Astrocyte (in vitro differentiated cells and primary cell): ENCODE measurements around the gene SCAMP4. TPM values are rescaled to one million over a fixed set of nuclear protein-coding genes. Genes with fewer than 3 reads are reported as not detected.
"Not testable (repeated sequence)": the region's sequence is repeated elsewhere in the genome, so short reads cannot be mapped to it uniquely, and the experiment has no call there.

Experiments
- DNase-seq: peaks from one replicate; pipeline ENCODE4 v3.0.0-alpha.2; 2010; ENCODE audit warnings: low read depth
- FAIRE-seq: peaks from 2 replicates; lab custom pipeline; 2011; peaks lifted over from hg19 to GRCh38; lab: Jason Lieb, UNC
- H2AFZ ChIP-seq: 2 replicates; pipeline ENCODE4 v1.6.0; 2012; ENCODE audit warnings: low read depth, low read length, inconsistent platforms
- H3K27ac ChIP-seq: 2 replicates; pipeline ENCODE4 v1.5.1; 2011; ENCODE audit warnings: low read depth, low read length, inconsistent platforms
- H3K27me3 ChIP-seq: 2 replicates; pipeline ENCODE4 v1.6.0; 2011; ENCODE audit warnings: low read length, inconsistent platforms; ENCODE audit not compliant: insufficient read depth
- H3K36me3 ChIP-seq: 2 replicates; pipeline ENCODE4 v1.5.1; 2011; ENCODE audit warnings: low read length, inconsistent platforms; ENCODE audit not compliant: insufficient read depth
- H3K4me1 ChIP-seq: 2 replicates; pipeline ENCODE4 v1.5.1; 2011; ENCODE audit warnings: low read length, inconsistent platforms; ENCODE audit not compliant: insufficient read depth
- H3K4me2 ChIP-seq: 2 replicates; pipeline ENCODE4 v1.6.0; 2012; ENCODE audit warnings: low read length, inconsistent platforms
- H3K4me3 ChIP-seq: 2 replicates; pipeline ENCODE4 v1.5.1; 2011; ENCODE audit warnings: low read depth, mild to moderate bottlenecking, low read length, inconsistent platforms; ENCODE audit not compliant: insufficient read depth
- H3K79me2 ChIP-seq: 2 replicates; pipeline ENCODE4 v1.6.0; 2012; ENCODE audit warnings: mild to moderate bottlenecking, low read length, inconsistent platforms; ENCODE audit not compliant: insufficient read depth
- H3K9ac ChIP-seq: 2 replicates; pipeline ENCODE4 v1.6.0; 2012; ENCODE audit warnings: mild to moderate bottlenecking, low read length, inconsistent platforms
- H3K9me3 ChIP-seq: 2 replicates; pipeline ENCODE4 v1.5.1; 2012; ENCODE audit warnings: low read depth, mild to moderate bottlenecking, low read length, inconsistent platforms; ENCODE audit not compliant: insufficient read depth
- H4K20me1 ChIP-seq: 2 replicates; pipeline ENCODE4 v1.6.0; 2012; ENCODE audit warnings: low read length, inconsistent platforms; ENCODE audit not compliant: insufficient read depth
- H3K27ac Mint-ChIP-seq: one replicate; pipeline ENCODE4 v1.8.0; 2021; ENCODE audit warnings: mild to moderate bottlenecking, mixed read lengths; ENCODE audit not compliant: unreplicated experiment
- H3K27me3 Mint-ChIP-seq: one replicate; pipeline ENCODE4 v1.8.0; 2021; ENCODE audit warnings: low read depth, mixed read lengths; ENCODE audit not compliant: unreplicated experiment
- H3K36me3 Mint-ChIP-seq: one replicate; pipeline ENCODE4 v1.8.0; 2021; ENCODE audit warnings: low read depth, mixed read lengths; ENCODE audit not compliant: unreplicated experiment
- H3K4me1 Mint-ChIP-seq: one replicate; pipeline ENCODE4 v1.8.0; 2021; ENCODE audit warnings: low read depth, mixed read lengths; ENCODE audit not compliant: unreplicated experiment
- H3K4me3 Mint-ChIP-seq: one replicate; pipeline ENCODE4 v1.8.0; 2021; ENCODE audit warnings: mild to moderate bottlenecking, moderate library complexity, mixed read lengths; ENCODE audit not compliant: unreplicated experiment
- H3K9me3 Mint-ChIP-seq: one replicate; pipeline ENCODE4 v1.8.0; 2021; ENCODE audit warnings: mild to moderate bottlenecking, mixed read lengths; ENCODE audit not compliant: unreplicated experiment
- EZH2 ChIP-seq: IDR thresholded peaks from 2 replicates; pipeline ENCODE4 v1.6.1; 2012; ENCODE audit warnings: mild to moderate bottlenecking, low read length, inconsistent platforms; ENCODE audit not compliant: insufficient read depth
- total RNA-seq: library from RNA; stranded (reverse); gene quantifications from 2 replicates; pipeline ENCODE4 v1.2.1, GENCODE V29; 2021
- TF ChIP-seq, protein P1 (sequence below): IDR thresholded peaks from 2 replicates; pipeline ENCODE4 v1.5.1; 2011; ENCODE audit warnings: low read depth, mild to moderate bottlenecking, inconsistent platforms, low read length, moderate library complexity; ENCODE audit not compliant: insufficient read depth

The SCAMP4 gene
- total RNA-seq, 1 donor from 2014 or later = 72.2 TPM

DNA sequence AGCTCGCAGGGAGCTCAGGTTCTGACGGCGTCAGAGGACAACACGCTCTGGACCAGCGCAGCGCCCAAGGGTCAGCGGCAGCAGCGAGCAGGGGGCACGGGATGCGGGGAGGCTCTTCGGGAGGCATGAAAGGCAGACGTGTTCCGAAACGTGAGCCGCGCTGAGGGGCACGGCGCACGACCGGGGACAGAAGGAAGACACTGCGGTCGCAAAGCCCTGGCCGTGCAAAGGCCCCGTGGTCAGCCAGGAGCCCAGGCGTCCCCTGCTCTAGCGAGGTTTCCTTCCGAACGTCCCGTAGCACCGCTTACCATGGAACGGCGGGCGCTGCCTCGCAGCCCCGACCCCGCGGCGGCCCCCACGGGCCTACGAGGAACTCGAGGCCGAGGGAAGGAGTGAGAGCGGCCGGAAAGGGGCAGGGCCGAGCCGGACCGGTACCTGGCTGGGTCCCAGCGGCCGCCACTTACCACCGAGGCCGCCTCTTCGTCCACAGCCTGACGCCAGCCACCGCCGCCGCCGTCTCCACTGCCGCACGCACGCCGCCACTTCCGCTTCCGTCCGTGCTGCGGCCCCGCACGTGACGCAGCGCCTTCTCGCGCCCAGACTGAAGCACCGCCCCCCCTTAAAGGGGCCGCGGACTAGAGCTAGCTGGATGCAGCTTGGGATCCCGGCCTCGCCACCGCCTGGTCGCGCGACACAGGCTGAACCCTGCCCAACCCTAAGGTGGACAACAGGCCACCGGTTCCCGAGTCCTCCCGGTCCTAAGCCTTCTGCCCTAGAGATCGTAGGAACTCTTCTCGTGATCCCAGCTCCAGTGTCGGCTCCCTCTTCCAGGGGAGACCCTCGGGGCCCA, 29.3 kb upstream of the SCAMP4 start:
- Histone ChIP-seq H3K27ac (peak overlapping the region; percentile 90), H3K36me3 (peaks cover 2% of the 10 kb centered on the region), H3K4me3 (peak overlapping the region; percentile 90), H3K4me1 (peaks cover 25% of the 10 kb centered on the region), H3K4me2 (peak overlapping the region; percentile 90), H4K20me1 (peaks cover 40% of the 10 kb centered on the region), H3K9ac (peak overlapping the region; percentile 93), H3K79me2 (peaks cover 64% of the 10 kb centered on the region), H3K27me3 (no peaks in the 10 kb centered on the region), H2AFZ (peak overlapping the region; percentile 82), H3K9me3 (no peaks in the 10 kb centered on the region)
- TF ChIP-seq, protein P1, sequence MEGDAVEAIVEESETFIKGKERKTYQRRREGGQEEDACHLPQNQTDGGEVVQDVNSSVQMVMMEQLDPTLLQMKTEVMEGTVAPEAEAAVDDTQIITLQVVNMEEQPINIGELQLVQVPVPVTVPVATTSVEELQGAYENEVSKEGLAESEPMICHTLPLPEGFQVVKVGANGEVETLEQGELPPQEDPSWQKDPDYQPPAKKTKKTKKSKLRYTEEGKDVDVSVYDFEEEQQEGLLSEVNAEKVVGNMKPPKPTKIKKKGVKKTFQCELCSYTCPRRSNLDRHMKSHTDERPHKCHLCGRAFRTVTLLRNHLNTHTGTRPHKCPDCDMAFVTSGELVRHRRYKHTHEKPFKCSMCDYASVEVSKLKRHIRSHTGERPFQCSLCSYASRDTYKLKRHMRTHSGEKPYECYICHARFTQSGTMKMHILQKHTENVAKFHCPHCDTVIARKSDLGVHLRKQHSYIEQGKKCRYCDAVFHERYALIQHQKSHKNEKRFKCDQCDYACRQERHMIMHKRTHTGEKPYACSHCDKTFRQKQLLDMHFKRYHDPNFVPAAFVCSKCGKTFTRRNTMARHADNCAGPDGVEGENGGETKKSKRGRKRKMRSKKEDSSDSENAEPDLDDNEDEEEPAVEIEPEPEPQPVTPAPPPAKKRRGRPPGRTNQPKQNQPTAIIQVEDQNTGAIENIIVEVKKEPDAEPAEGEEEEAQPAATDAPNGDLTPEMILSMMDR = no peak
- no peak for TF ChIP-seq EZH2
- Mint-ChIP-seq H3K27ac (peak overlapping the region; percentile 90), H3K27me3 (no peaks in the 10 kb centered on the region), H3K4me1 (peaks cover 7% of the 10 kb centered on the region), H3K36me3 (no peaks in the 10 kb centered on the region), H3K4me3 (peak overlapping the region; percentile 97), H3K9me3 (no peaks in the 10 kb centered on the region)
- FAIRE-seq = no peak
- peak; percentile 69 for DNase-seq

DNA sequence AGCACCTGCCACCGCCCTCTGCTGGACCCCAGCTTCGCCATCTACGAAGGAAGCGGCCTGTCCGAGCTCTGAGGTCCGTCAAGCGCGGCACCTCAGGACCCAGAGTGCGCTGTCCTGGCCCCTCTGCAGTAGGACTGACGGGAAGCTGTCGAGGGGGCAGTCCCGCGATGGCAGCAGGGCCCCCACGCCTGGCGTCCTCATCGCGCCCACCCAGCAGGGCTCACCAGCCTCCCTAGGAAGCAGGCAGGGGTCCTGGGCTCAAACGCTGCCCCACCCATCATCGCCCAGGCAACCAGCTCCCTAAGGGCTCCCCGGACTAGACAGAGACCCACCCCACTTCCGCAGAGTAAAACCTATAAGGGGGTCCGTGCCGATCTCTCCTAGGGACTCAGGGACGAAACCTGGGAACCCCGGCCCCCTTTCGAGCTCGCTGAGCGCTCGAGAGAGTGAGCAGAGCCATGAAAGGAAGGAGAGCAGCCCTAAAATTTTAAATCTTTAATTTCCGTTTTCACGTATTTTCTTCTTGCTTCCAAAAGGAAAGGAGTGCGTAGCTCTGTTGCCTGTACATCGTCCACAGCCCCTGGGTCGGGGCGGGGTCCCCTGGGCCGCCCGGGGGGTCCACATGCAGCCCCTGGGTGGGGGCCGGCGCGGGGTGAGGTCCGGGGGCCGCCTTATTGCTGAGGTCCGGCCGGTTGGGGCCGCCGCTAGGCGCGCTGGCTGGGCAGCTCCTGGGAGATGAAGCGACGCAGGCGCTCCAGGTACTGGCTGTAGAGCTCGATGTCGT, 28.5 kb upstream of the SCAMP4 start:
- Mint-ChIP-seq H3K27ac (peak overlapping the region; percentile 72), H3K4me3 (peak overlapping the region; percentile 86)
- peak overlapping the region; percentile 82 for H2AFZ ChIP-seq
- peaks cover 59% of the 10 kb centered on the region for H3K79me2 ChIP-seq
- not testable (repeated sequence) for H3K27me3 Mint-ChIP-seq, H3K9me3 ChIP-seq, DNase-seq, H3K9me3 Mint-ChIP-seq, FAIRE-seq, H3K36me3 Mint-ChIP-seq, H3K27me3 ChIP-seq, H3K4me1 Mint-ChIP-seq, H3K36me3 ChIP-seq
- H4K20me1 ChIP-seq = peaks cover 43% of the 10 kb centered on the region
- H3K4me1 ChIP-seq = peaks cover 25% of the 10 kb centered on the region
- H3K4me3 ChIP-seq = peak overlapping the region; percentile 90
- H3K27ac ChIP-seq = peak overlapping the region; percentile 54
- peak overlapping the region; percentile 90 for H3K4me2 ChIP-seq
- peak overlapping the region; percentile 93 for H3K9ac ChIP-seq

DNA sequence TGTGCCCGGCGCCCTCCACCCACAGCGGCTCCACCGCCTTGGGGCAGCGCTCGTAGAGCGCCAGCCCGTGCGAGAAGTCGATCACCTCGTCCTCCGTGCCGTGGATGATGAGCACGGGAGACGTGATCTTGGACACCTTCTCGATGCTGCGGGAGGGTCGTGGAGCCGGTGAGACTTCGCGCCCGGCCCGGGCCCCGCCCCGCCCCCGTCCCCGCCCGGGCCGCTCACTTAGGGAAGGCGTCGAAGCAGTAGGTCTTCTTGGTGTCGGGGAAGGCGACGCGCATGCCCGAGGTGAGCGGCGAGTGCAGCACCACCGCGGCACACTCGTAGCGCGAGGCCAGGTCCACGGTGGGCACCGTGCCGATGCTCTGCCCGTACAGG, 27.9 kb upstream of the SCAMP4 start:
- not testable (repeated sequence) for H3K9ac ChIP-seq, H3K27ac ChIP-seq, H3K36me3 Mint-ChIP-seq, FAIRE-seq, H3K36me3 ChIP-seq, H3K4me1 Mint-ChIP-seq, H3K27me3 Mint-ChIP-seq, H3K4me3 Mint-ChIP-seq, H3K4me2 ChIP-seq, DNase-seq, H3K4me3 ChIP-seq, H3K27ac Mint-ChIP-seq, H2AFZ ChIP-seq, H3K9me3 Mint-ChIP-seq, H3K27me3 ChIP-seq, H3K9me3 ChIP-seq
- H3K79me2 ChIP-seq = peaks cover 61% of the 10 kb centered on the region
- peaks cover 28% of the 10 kb centered on the region for H3K4me1 ChIP-seq
- peaks cover 49% of the 10 kb centered on the region for H4K20me1 ChIP-seq

DNA sequence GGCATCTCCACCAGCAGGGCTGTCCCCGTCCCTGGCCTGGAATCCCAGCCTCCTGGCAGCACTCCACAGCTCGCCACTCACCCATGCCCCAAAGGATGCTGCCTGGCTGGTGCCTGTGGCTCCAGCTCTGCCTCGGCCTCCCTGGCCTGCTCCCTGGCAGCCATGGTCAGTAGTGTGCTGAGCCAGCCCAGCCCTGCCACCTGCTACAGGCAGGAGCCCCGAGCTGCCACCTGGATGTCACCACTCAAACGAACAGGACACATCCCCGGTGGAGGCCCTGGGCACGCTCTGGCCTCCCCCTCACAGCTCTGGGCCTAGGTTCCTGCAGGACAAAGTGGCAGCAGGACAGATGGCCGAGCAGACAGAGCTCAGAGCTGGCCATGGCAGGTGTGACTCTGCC, 26.6 kb upstream of the SCAMP4 start:
- not testable (repeated sequence) for H3K9me3 ChIP-seq, FAIRE-seq, H3K4me2 ChIP-seq, H3K36me3 ChIP-seq, H2AFZ ChIP-seq, DNase-seq, H3K9me3 Mint-ChIP-seq, H3K36me3 Mint-ChIP-seq, H3K27me3 ChIP-seq, H3K4me3 Mint-ChIP-seq, H3K27me3 Mint-ChIP-seq, H3K9ac ChIP-seq, H3K4me3 ChIP-seq, H3K27ac Mint-ChIP-seq, H3K27ac ChIP-seq
- Histone ChIP-seq H3K79me2 (peaks cover 61% of the 10 kb centered on the region), H3K4me1 (peaks cover 32% of the 10 kb centered on the region), H4K20me1 (peaks cover 53% of the 10 kb centered on the region)
- peaks cover 21% of the 10 kb centered on the region for H3K4me1 Mint-ChIP-seq

DNA sequence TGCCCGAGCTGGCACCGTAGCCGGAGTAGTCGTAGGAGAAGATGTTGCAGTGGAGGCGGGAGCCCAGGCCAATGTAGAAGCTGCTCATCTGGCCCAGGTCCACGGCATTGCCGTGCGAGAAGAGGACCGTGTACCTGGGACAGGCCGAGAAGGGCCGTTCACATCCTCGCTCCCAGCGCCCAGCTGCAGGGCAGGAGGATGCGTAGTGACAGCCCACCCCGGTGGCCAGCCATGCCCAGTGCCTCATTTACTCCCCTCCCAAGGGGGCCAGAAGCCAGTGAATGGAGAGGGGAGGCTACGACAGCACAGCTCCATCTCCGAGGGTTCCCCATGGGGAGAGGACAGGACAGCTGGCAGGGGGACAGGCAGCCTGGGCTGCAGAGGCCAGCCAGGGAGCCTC, 25.2 kb upstream of the SCAMP4 start:
- H3K4me1 ChIP-seq = peaks cover 30% of the 10 kb centered on the region
- H3K36me3 ChIP-seq, DNase-seq, H3K9ac ChIP-seq, H3K4me3 Mint-ChIP-seq, H3K27ac ChIP-seq, H3K27me3 ChIP-seq, FAIRE-seq, H3K4me2 ChIP-seq, H3K27ac Mint-ChIP-seq, H3K36me3 Mint-ChIP-seq, H3K9me3 ChIP-seq, H3K27me3 Mint-ChIP-seq, H2AFZ ChIP-seq, H3K9me3 Mint-ChIP-seq, H3K4me3 ChIP-seq: not testable (repeated sequence)
- peaks cover 54% of the 10 kb centered on the region for H4K20me1 ChIP-seq
- H3K4me1 Mint-ChIP-seq = peaks cover 23% of the 10 kb centered on the region
- H3K79me2 ChIP-seq = peaks cover 61% of the 10 kb centered on the region
